Measurements from ENCODE around the gene KIF6.

The KIF6 gene

GRCh38 chr6:39615622-39616021 lies 109.6 kb downstream of the KIF6 start:
- no peak overlapping the region for H3K4me3 Mint-ChIP-seq

GRCh38 chr6:39614393-39614950 lies 110.7 kb downstream of the KIF6 start:
- Mint-ChIP-seq H3K27ac (no peak overlapping the region), H3K27me3 (peaks cover 2% of the 10 kb centered on the region), H3K4me1 (no peaks in the 10 kb centered on the region), H3K9me3 (no peaks in the 10 kb centered on the region), H3K36me3 (no peaks in the 10 kb centered on the region), H3K4me3 (no peak overlapping the region)
- DNase-seq (ENCODE audit: low spot score in 2 of 2) (no peak), ATAC-seq (ENCODE audit: low read depth) (no peak)

More at GRCh38 chr6:39615622-39616021, 109.6 kb downstream of the KIF6 start:
- H3K27me3 Mint-ChIP-seq: peaks cover 2% of the 10 kb centered on the region
- no peaks in the 10 kb centered on the region for H3K36me3 Mint-ChIP-seq
- ATAC-seq (ENCODE audit: low read depth) (no peak), DNase-seq (ENCODE audit: low spot score in 2 of 2) (no peak)
- H3K27ac Mint-ChIP-seq: no peak overlapping the region
- no peaks in the 10 kb centered on the region for H3K9me3 Mint-ChIP-seq
- no peaks in the 10 kb centered on the region for H3K4me1 Mint-ChIP-seq

- ATAC-seq (ENCODE audit: low read depth): no peak
- H3K36me3 Mint-ChIP-seq: no peaks in the 10 kb centered on the region
- H3K4me1 Mint-ChIP-seq: peaks cover 5% of the 10 kb centered on the region
- no peaks in the 10 kb centered on the region for H3K9me3 Mint-ChIP-seq
- no peak overlapping the region for H3K4me3 Mint-ChIP-seq
- H3K27me3 Mint-ChIP-seq: peaks cover 2% of the 10 kb centered on the region
- H3K27ac Mint-ChIP-seq: no peak overlapping the region
- DNase-seq (ENCODE audit: low spot score in 2 of 2): no peak
These were observed 115.0 kb downstream of the KIF6 start for GRCh38 chr6:39610221-39610620.

GRCh38 chr6:39608652-39609345 lies 116.4 kb downstream of the KIF6 start:
- H3K9me3 Mint-ChIP-seq: no peaks in the 10 kb centered on the region
- H3K27me3 Mint-ChIP-seq: peaks cover 5% of the 10 kb centered on the region
- no peak overlapping the region for H3K27ac Mint-ChIP-seq
- no peaks in the 10 kb centered on the region for H3K36me3 Mint-ChIP-seq
- no peak overlapping the region for H3K4me3 Mint-ChIP-seq
- no peak for ATAC-seq (ENCODE audit: low read depth)
- peaks cover 5% of the 10 kb centered on the region for H3K4me1 Mint-ChIP-seq
- DNase-seq (ENCODE audit: low spot score in 2 of 2): no peak

- no peaks in the 10 kb centered on the region for H3K36me3 Mint-ChIP-seq
- no peak overlapping the region for H3K4me3 Mint-ChIP-seq
- peaks cover 4% of the 10 kb centered on the region for H3K27me3 Mint-ChIP-seq
- no peak overlapping the region for H3K27ac Mint-ChIP-seq
- ATAC-seq (ENCODE audit: low read depth) (no peak), DNase-seq (ENCODE audit: low spot score in 2 of 2) (no peak)
- no peaks in the 10 kb centered on the region for H3K4me1 Mint-ChIP-seq
- peaks cover 5% of the 10 kb centered on the region for H3K9me3 Mint-ChIP-seq
These were observed 122.3 kb downstream of the KIF6 start for GRCh38 chr6:39602601-39603519.

- Mint-ChIP-seq H3K4me3 (no peak overlapping the region), H3K36me3 (no peaks in the 10 kb centered on the region), H3K4me1 (no peaks in the 10 kb centered on the region), H3K27ac (no peak overlapping the region), H3K9me3 (peaks cover 8% of the 10 kb centered on the region), H3K27me3 (peaks cover 8% of the 10 kb centered on the region)
- ATAC-seq (ENCODE audit: low read depth) (no peak), DNase-seq (ENCODE audit: low spot score in 2 of 2) (no peak)
These were observed 125.2 kb downstream of the KIF6 start for GRCh38 chr6:39599973-39600372.

GRCh38 chr6:39599341-39599740 lies 125.9 kb downstream of the KIF6 start:
- no peaks in the 10 kb centered on the region for H3K4me1 Mint-ChIP-seq
- peaks cover 8% of the 10 kb centered on the region for H3K27me3 Mint-ChIP-seq
- H3K4me3 Mint-ChIP-seq: no peak overlapping the region
- no peaks in the 10 kb centered on the region for H3K36me3 Mint-ChIP-seq
- peaks cover 8% of the 10 kb centered on the region for H3K9me3 Mint-ChIP-seq
- H3K27ac Mint-ChIP-seq: no peak overlapping the region
- ATAC-seq (ENCODE audit: low read depth): no peak
- DNase-seq (ENCODE audit: low spot score in 2 of 2): no peak

GRCh38 chr6:39594285-39594684 lies 130.9 kb downstream of the KIF6 start:
- peaks cover 6% of the 10 kb centered on the region for H3K27me3 Mint-ChIP-seq
- peaks cover 3% of the 10 kb centered on the region for H3K9me3 Mint-ChIP-seq
- ATAC-seq (ENCODE audit: low read depth) (no peak), DNase-seq (ENCODE audit: low spot score in 2 of 2) (no peak)
- H3K36me3 Mint-ChIP-seq: no peaks in the 10 kb centered on the region
- no peaks in the 10 kb centered on the region for H3K4me1 Mint-ChIP-seq
- no peak overlapping the region for H3K27ac Mint-ChIP-seq
- no peak overlapping the region for H3K4me3 Mint-ChIP-seq

GRCh38 chr6:39593646-39594045 lies 131.6 kb downstream of the KIF6 start:
- Mint-ChIP-seq H3K4me1 (no peaks in the 10 kb centered on the region), H3K27me3 (peaks cover 6% of the 10 kb centered on the region), H3K4me3 (no peak overlapping the region), H3K9me3 (peaks cover 3% of the 10 kb centered on the region), H3K27ac (no peak overlapping the region), H3K36me3 (no peaks in the 10 kb centered on the region)
- ATAC-seq (ENCODE audit: low read depth): no peak
- DNase-seq (ENCODE audit: low spot score in 2 of 2): no peak

GRCh38 chr6:39590871-39591393 lies 134.3 kb downstream of the KIF6 start:
- ATAC-seq (ENCODE audit: low read depth) (no peak), DNase-seq (ENCODE audit: low spot score in 2 of 2) (no peak)
- no peaks in the 10 kb centered on the region for H3K4me1 Mint-ChIP-seq
- H3K9me3 Mint-ChIP-seq: peaks cover 1% of the 10 kb centered on the region
- H3K4me3 Mint-ChIP-seq: no peak overlapping the region
- peaks cover 3% of the 10 kb centered on the region for H3K27me3 Mint-ChIP-seq
- H3K27ac Mint-ChIP-seq: no peak overlapping the region
- no peaks in the 10 kb centered on the region for H3K36me3 Mint-ChIP-seq

GRCh38 chr6:39587080-39587479 lies 138.1 kb downstream of the KIF6 start:
- H3K9me3 Mint-ChIP-seq: no peaks in the 10 kb centered on the region
- DNase-seq (ENCODE audit: low spot score in 2 of 2) (no peak), ATAC-seq (ENCODE audit: low read depth) (no peak)
- H3K27ac Mint-ChIP-seq: no peak overlapping the region
- no peaks in the 10 kb centered on the region for H3K4me1 Mint-ChIP-seq
- peaks cover 2% of the 10 kb centered on the region for H3K27me3 Mint-ChIP-seq
- no peaks in the 10 kb centered on the region for H3K36me3 Mint-ChIP-seq
- no peak overlapping the region for H3K4me3 Mint-ChIP-seq

GRCh38 chr6:39585641-39586040 lies 139.6 kb downstream of the KIF6 start:
- no peak for ATAC-seq (ENCODE audit: low read depth)
- no peaks in the 10 kb centered on the region for H3K9me3 Mint-ChIP-seq
- no peak overlapping the region for H3K27ac Mint-ChIP-seq
- peaks cover 2% of the 10 kb centered on the region for H3K27me3 Mint-ChIP-seq
- H3K4me3 Mint-ChIP-seq: no peak overlapping the region
- H3K36me3 Mint-ChIP-seq: no peaks in the 10 kb centered on the region
- no peak for DNase-seq (ENCODE audit: low spot score in 2 of 2)
- no peaks in the 10 kb centered on the region for H3K4me1 Mint-ChIP-seq

- Mint-ChIP-seq H3K9me3 (peaks cover 2% of the 10 kb centered on the region), H3K4me1 (no peaks in the 10 kb centered on the region), H3K27me3 (no peaks in the 10 kb centered on the region), H3K4me3 (no peak overlapping the region), H3K36me3 (no peaks in the 10 kb centered on the region), H3K27ac (no peak overlapping the region)
- DNase-seq (ENCODE audit: low spot score in 2 of 2): no peak
- no peak for ATAC-seq (ENCODE audit: low read depth)
These were observed 147.6 kb downstream of the KIF6 start for GRCh38 chr6:39577446-39578165.
